ENCODE data around the gene PTPRE. TPM values are rescaled to one million over a fixed set of nuclear protein-coding genes. Genes with fewer than 3 reads are reported as not detected.

Gene PTPRE
- total RNA-seq, 2 experiments from 2014 or later: 19.9 to 22.3 TPM

DNA sequence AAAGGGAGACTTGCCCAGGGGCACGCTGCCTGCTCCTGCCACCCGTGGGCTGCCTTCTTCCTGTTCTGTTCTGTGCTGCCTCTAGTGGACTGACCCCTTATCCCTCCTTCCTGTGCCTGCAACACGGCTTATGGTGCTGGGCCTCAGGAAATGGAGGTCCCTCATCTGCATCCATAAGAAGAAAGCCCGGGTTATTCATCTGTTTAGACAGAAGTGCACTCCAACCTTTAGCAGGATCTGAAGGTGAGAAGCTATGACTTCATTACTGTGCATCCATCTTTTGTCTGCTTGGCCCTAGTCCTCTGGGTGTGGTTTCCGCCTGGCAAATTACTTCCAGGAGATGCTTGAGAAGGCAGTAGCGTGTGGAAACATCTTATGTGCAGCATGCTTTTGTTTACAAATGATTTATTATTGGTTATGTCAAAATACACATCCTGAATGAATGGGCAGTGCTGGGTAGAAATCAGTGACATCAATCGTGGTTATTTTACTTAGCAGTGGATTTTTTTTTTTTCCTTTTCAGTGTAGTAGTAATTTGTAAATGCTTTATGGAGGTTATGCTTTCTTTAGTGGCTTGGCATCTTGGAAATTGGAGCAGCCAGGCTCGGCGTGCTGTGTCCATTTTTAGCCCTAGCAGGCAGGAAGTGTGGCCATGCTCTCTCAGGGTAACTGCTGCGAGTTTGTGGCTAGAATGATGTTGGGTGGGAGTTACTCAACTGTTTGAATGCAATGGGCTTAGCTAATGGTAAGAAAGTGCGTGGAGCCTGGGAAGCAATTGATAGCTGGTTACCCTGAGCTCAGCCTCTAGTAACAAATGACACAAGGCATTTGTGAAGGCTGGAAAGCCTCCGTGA is 12.7 kb downstream of the PTPRE start:
- Mint-ChIP-seq H3K4me1 (ENCODE audit: low read depth) (peaks cover 9% of the 10 kb centered on the region), H3K27me3 (no peaks in the 10 kb centered on the region), H3K4me3 (no peak overlapping the region), H3K27ac (no peak overlapping the region), H3K9me3 (no peaks in the 10 kb centered on the region), H3K36me3 (ENCODE audit: low read depth) (no peaks in the 10 kb centered on the region)
- intact Hi-C loops (cut with micrococcal nuclease): no loop called here
- TF ChIP-seq, protein P1, sequence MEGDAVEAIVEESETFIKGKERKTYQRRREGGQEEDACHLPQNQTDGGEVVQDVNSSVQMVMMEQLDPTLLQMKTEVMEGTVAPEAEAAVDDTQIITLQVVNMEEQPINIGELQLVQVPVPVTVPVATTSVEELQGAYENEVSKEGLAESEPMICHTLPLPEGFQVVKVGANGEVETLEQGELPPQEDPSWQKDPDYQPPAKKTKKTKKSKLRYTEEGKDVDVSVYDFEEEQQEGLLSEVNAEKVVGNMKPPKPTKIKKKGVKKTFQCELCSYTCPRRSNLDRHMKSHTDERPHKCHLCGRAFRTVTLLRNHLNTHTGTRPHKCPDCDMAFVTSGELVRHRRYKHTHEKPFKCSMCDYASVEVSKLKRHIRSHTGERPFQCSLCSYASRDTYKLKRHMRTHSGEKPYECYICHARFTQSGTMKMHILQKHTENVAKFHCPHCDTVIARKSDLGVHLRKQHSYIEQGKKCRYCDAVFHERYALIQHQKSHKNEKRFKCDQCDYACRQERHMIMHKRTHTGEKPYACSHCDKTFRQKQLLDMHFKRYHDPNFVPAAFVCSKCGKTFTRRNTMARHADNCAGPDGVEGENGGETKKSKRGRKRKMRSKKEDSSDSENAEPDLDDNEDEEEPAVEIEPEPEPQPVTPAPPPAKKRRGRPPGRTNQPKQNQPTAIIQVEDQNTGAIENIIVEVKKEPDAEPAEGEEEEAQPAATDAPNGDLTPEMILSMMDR (IDR thresholded peaks at IDR 0.05): no peak
- POLR2A ChIA-PET: no interaction called here
- DNase-seq: peak; percentile 24
- CTCF ChIA-PET: interaction anchor here (0.7 to 3.2 kb wide), 4 partner anchors 13 to 149 kb away, joined by 3 to 12 read pairs (median 4); partner anchors contain the start of gene PTPRE
- peak; percentile 64 for ATAC-seq

DNA sequence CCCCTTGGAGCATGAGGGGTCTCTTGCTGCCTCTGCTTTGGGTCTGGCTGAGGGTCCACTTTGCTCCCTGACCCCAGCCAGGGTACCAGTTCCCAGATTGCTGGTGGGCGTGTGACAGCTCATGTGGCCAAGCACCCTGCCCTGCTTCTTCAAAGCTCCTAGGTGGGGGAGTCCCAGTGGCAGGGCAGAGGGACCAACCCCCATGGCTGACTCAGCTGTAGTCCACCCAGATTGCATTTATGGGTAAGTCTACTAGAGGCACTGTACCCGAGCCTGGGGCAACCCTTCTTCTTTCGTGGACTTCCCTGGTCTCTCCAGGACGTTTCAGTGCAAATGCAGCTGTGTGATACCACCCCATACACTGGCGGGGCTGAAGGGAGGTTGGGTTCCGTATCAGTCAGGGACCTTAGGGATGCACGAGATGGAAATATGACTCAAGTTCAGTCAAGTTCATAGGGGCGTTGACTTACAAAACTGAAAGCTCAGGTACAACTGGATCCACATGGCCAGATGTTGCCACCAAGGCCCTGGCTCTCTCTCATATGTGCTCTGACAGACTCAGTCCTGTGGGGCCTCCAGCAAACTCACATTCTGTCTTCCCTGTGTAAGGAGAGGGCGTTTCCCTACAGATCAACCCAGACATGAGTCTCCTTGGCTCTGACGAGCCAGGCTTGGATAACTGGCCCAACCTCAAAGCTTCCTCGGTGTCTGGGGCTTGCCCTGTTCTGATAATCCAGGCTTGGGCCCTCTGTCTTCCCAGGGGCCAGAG is 13.6 kb downstream of the PTPRE start:
- intact Hi-C loops (cut with micrococcal nuclease): no loop called here
- H3K27ac Mint-ChIP-seq: no peak overlapping the region
- peak; percentile 8 for DNase-seq
- TF ChIP-seq, protein P1 (IDR thresholded peaks at IDR 0.05): no peak
- POLR2A ChIA-PET: interaction anchor here (0.7 kb wide), 1 partner anchor 50 kb away, joined by 3 read pairs; no protein-coding TSS in a partner anchor
- ATAC-seq: peak; percentile 51
- CTCF ChIA-PET: interaction anchor here (0.7 to 3.2 kb wide), 4 partner anchors 69 to 149 kb away, joined by 3 to 12 read pairs (median 4); no protein-coding TSS in a partner anchor
- H3K4me1 Mint-ChIP-seq (ENCODE audit: low read depth): peaks cover 9% of the 10 kb centered on the region
- H3K9me3 Mint-ChIP-seq: no peaks in the 10 kb centered on the region
- H3K27me3 Mint-ChIP-seq: no peaks in the 10 kb centered on the region
- no peak overlapping the region for H3K4me3 Mint-ChIP-seq
- H3K36me3 Mint-ChIP-seq (ENCODE audit: low read depth): no peaks in the 10 kb centered on the region

DNA sequence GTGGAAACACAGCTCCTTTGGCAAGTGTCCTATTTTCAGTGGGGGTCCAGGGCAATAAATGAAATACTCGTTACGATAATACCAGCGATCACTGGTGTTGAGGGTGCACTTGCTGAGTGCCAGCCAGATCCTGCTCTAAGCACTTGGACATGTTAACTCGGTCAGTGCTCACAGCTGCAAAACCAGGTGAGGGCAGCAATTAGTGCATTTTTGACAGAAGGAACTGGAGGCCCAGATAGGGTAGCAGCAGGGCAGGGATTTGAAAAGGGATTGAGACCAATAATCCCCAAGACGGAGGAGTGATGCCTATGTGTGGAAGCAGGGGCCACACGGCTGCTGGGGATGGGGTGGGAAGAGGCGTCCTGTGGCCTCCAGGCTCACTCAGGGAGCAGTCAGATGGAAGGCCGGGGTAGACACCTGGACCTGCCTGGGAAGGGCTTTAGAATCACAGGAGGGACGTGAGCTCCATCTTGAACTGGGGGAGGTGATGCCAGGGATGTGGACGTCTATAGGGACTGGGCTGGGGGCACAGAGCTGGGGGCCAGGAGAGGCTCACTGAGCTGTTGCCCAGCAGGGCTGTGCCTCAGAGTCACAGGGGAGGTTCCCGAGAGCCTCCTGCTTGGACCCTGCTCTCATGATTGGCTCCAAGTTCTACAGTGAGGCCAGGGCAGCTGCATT is 14.3 kb downstream of the PTPRE start:
- TF ChIP-seq, protein P1 (IDR thresholded peaks at IDR 0.05): no peak
- DNase-seq (no peak), ATAC-seq (no peak)
- Mint-ChIP-seq H3K9me3 (no peaks in the 10 kb centered on the region), H3K4me3 (no peak overlapping the region), H3K36me3 (ENCODE audit: low read depth) (no peaks in the 10 kb centered on the region), H3K4me1 (ENCODE audit: low read depth) (peaks cover 9% of the 10 kb centered on the region), H3K27me3 (no peaks in the 10 kb centered on the region), H3K27ac (no peak overlapping the region)
- ChIA-PET CTCF (interaction anchor here (0.8 to 3.2 kb wide), 6 partner anchors 14 to 148 kb away, joined by 3 to 12 read pairs (median 3); partner anchors contain the start of gene PTPRE), POLR2A (interaction anchor here (0.7 kb wide), 1 partner anchor 51 kb away, joined by 3 read pairs; no protein-coding TSS in a partner anchor)
- intact Hi-C loops (cut with micrococcal nuclease): no loop called here

DNA sequence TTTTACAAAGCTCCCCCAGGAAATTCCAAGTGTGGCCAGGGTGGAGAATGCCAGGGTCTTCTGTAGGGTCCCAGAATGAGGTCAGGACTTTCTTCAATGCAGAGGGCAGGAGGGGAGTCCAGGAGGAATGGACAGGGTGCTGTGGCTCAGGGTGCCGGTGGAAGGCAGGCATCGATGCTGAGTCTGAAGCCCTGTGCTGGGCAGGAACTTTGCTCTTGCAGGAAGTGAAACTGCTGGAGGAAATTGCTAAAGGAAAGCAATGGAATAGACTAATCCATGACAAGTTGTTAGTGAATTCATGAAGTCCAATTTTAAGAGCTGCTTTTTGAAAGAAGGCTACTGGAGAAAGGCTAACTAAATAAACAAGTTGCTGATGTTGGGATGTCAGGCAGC is 14.8 kb downstream of the PTPRE start:
- H3K27me3 Mint-ChIP-seq: no peaks in the 10 kb centered on the region

More for the DNA sequence above, 14.8 kb downstream of the PTPRE start:
- ChIA-PET POLR2A (no interaction called here), CTCF (interaction anchor here (0.8 to 3.2 kb wide), 4 partner anchors 15 to 90 kb away, joined by 3 to 12 read pairs (median 3); partner anchors contain the start of gene PTPRE)
- ATAC-seq (no peak), DNase-seq (no peak)
- TF ChIP-seq, protein P1 (IDR thresholded peaks at IDR 0.05): no peak
- intact Hi-C loops (cut with micrococcal nuclease): no loop called here
- no peak overlapping the region for H3K27ac Mint-ChIP-seq
- no peak overlapping the region for H3K4me3 Mint-ChIP-seq
- H3K36me3 Mint-ChIP-seq (ENCODE audit: low read depth): no peaks in the 10 kb centered on the region
- no peaks in the 10 kb centered on the region for H3K9me3 Mint-ChIP-seq
- peaks cover 9% of the 10 kb centered on the region for H3K4me1 Mint-ChIP-seq (ENCODE audit: low read depth)

Measured in activated CD8-positive, alpha-beta T cell treated with anti-CD3 and anti-CD28 coated beads for 36 hours (primary cell).